Measurements from ENCODE around the gene CNTROB.
"Not testable (repeated sequence)": the region's sequence is repeated elsewhere in the genome, so short reads cannot be mapped to it uniquely, and the experiment has no call there.

Gene CNTROB

GRCh38 chr17:7944326-7944725, 12.3 kb downstream of the CNTROB start:
- Histone ChIP-seq H3K27me3 (ENCODE audit: low read depth) (no peaks in the 10 kb centered on the region), H3K4me1 (no peaks in the 10 kb centered on the region), H3K4me3 (no peak overlapping the region), H3K9me3 (no peaks in the 10 kb centered on the region), H3K36me3 (replicated peaks) (peaks cover 78% of the 10 kb centered on the region)
- DNase-seq (ENCODE audit: low spot score in 2 of 2): no peak
- in situ Hi-C loops (cut with MboI; ENCODE audit: low sequenced_read_pairs): no loop called here

DNA sequence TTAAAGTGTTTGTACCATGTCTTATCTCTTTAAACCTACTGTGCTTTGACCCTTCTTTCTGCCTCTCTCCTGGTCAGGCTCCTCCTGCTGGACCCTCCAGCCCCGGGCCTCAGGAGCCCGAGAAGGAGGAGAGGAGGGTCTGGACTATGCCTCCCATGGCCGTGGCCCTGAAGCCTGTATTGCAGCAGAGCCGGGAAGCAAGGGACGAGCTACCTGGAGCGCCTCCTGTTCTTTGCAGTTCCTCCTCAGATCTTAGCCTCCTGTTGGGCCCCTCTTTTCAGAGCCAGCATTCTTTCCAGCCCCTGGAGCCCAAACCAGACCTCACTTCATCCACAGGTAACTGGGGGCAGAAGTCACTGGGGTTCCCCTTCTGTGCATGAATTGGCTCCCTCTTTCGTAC, 13.6 kb downstream of the CNTROB start:
- H3K27me3 ChIP-seq (ENCODE audit: low read depth): no peaks in the 10 kb centered on the region
- H3K9me3 ChIP-seq: no peaks in the 10 kb centered on the region
- peaks cover 75% of the 10 kb centered on the region for H3K36me3 ChIP-seq (replicated peaks)
- in situ Hi-C loops (cut with MboI; ENCODE audit: low sequenced_read_pairs): no loop called here
- no peak overlapping the region for H3K4me3 ChIP-seq
- DNase-seq (ENCODE audit: low spot score in 2 of 2): no peak
- no peaks in the 10 kb centered on the region for H3K4me1 ChIP-seq

DNA sequence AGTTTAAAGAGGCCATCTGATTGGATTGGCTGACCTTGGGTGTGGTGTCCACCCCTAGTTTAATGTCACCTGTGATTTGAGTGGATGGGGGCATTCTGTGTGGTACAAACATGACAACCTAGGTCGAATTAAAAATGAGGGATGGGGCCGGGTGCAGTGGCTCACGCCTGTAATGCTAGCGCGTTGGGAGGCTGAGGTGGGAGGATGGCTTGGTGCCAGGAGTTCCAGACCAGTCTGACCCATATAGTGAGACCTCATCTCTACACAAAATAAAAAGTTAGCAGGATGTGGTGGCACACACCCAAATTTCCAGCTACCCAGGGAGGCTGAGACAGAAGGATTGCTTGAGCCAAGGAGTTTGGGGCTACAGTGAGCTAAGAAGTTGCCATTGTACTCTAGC, 14.4 kb downstream of the CNTROB start:
- H3K4me1 ChIP-seq: no peaks in the 10 kb centered on the region
- no peak for DNase-seq (ENCODE audit: low spot score in 2 of 2)
- no peak overlapping the region for H3K4me3 ChIP-seq
- no peaks in the 10 kb centered on the region for H3K27me3 ChIP-seq (ENCODE audit: low read depth)
- H3K9me3 ChIP-seq: no peaks in the 10 kb centered on the region
- in situ Hi-C loops (cut with MboI; ENCODE audit: low sequenced_read_pairs): no loop called here
- H3K36me3 ChIP-seq (replicated peaks): peaks cover 70% of the 10 kb centered on the region

DNA sequence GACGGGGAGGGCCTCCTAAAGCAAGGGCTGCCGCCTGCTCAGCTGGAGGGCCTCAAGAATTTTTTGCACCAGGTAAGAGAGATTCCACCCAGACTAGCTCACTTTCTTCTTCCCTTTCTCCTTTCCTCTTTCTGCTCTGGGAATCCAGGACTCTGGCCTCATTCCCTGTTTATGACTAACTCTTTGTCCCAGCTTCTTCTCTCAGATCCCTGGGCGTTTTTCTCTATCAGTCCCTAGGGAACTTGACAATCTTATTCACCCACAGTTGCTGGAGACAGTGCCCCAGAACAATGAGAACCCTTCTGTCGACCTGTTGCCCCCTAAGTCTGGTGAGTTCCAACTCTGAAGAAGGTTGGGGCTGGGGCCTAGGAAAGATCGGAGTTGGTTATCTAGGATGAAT, 15.6 kb downstream of the CNTROB start:
- DNase-seq (ENCODE audit: low spot score in 2 of 2): no peak
- Histone ChIP-seq H3K9me3 (no peaks in the 10 kb centered on the region), H3K36me3 (replicated peaks) (peaks cover 67% of the 10 kb centered on the region), H3K4me1 (no peaks in the 10 kb centered on the region), H3K27me3 (ENCODE audit: low read depth) (no peaks in the 10 kb centered on the region), H3K4me3 (no peak overlapping the region)
- in situ Hi-C loops (cut with MboI; ENCODE audit: low sequenced_read_pairs): no loop called here

- no peaks in the 10 kb centered on the region for H3K9me3 ChIP-seq
- no peaks in the 10 kb centered on the region for H3K27me3 ChIP-seq (ENCODE audit: low read depth)
- no peak for DNase-seq (ENCODE audit: low spot score in 2 of 2)
- no peak overlapping the region for H3K4me3 ChIP-seq
- H3K4me1 ChIP-seq: no peaks in the 10 kb centered on the region
- in situ Hi-C loops (cut with MboI; ENCODE audit: low sequenced_read_pairs): no loop called here
- H3K36me3 ChIP-seq (replicated peaks): peaks cover 41% of the 10 kb centered on the region
Observed at GRCh38 chr17:7950578-7950977, 18.6 kb downstream of the CNTROB start.

GRCh38 chr17:7951143-7951792, 19.3 kb downstream of the CNTROB start:
- H3K4me1 ChIP-seq: no peaks in the 10 kb centered on the region
- H3K27me3 ChIP-seq (ENCODE audit: low read depth): no peaks in the 10 kb centered on the region
- no peak overlapping the region for H3K4me3 ChIP-seq
- H3K9me3 ChIP-seq: no peaks in the 10 kb centered on the region
- H3K36me3 ChIP-seq (replicated peaks): peaks cover 34% of the 10 kb centered on the region
- in situ Hi-C loops (cut with MboI; ENCODE audit: low sequenced_read_pairs): no loop called here
- no peak for DNase-seq (ENCODE audit: low spot score in 2 of 2)

- H3K9me3 ChIP-seq; H3K4me1 ChIP-seq; in situ Hi-C loops (cut with MboI; ENCODE audit: low sequenced_read_pairs); H3K27me3 ChIP-seq (ENCODE audit: low read depth); H3K4me3 ChIP-seq; DNase-seq (ENCODE audit: low spot score in 2 of 2): not testable (repeated sequence)
- H3K36me3 ChIP-seq (replicated peaks): peaks cover 20% of the 10 kb centered on the region
Observed at GRCh38 chr17:7953266-7953665, 21.3 kb downstream of the CNTROB start.

DNA sequence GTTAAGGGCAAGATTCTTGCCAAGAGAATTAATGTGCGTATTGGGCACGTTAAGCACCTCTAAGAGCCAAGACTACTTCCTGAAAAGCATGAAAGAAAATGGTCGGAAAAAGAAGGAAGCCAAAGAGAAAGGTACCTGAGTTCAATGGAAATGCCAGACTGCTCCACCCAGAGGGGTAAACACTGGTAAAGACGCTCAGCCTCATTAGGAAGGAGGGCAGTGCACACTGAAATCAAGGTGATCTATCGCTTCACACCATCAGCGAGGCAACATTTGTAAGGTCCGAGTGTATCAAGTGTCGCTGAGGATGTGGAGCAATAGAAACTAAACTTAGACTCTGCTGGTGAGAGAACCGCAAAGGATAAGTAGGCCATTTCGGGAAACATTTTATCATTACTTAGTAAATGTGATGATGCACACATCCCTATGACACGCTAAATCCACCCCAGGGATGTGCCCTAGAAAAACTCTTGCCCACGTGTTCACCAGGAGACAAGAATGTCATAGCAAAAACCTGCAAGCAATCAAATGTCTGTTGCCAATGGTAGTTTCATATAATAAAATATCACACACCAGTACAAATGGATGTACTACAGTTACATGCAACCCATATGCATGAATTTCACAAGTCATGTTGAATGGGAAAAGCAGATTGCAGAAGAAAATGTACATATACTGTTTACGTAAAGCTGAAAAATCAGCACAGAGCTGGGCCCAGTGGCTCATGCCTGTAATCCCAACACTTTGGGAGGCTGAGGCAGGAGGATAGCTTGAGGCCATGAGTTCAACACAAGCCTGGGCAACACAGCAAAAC, 23.6 kb downstream of the CNTROB start:
- in situ Hi-C loops (cut with MboI; ENCODE audit: low sequenced_read_pairs): no loop called here
- Histone ChIP-seq H3K4me3 (no peak overlapping the region), H3K27me3 (ENCODE audit: low read depth) (no peaks in the 10 kb centered on the region), H3K4me1 (no peaks in the 10 kb centered on the region), H3K9me3 (no peaks in the 10 kb centered on the region), H3K36me3 (replicated peaks) (no peaks in the 10 kb centered on the region; the same call in 1 of the 2 replicates)
- no peak for DNase-seq (ENCODE audit: low spot score in 2 of 2)

DNA sequence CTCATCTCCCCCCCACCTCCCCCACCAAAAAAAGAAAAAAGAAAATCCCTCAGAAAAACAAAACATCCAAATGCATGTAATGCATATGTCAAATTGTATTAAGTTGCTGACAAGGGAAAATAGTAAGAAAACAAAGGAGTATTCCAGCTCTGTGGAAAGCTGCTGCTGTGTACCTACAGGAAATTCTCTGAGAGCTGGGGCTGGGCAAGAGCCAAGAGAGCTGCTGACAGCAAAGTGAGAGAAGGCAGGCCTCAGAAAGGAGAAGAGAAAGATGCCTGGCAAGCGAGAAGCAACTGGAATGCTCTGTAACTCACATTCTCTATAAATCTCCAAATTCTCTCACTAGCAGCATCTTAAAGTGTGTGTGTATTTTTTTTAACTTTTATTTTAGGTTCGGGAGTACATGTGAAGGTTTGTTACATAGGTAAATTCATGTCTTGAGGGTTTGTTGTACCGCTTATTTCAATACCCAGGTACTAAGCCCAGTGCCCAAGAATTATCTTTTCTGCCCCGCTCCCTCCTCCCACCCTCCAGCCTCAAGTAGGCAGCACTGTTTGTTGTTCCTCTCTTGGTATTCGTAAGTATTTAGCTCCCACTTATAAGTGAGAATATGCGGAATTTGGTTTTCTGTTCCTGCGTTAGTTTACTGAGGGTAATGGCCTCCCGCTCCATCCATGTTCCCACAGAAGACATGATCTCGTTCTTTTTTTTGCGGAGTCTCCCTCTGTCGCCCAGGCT, 24.4 kb downstream of the CNTROB start:
- no peak for DNase-seq (ENCODE audit: low spot score in 2 of 2)
- H3K4me1 ChIP-seq: no peaks in the 10 kb centered on the region
- in situ Hi-C loops (cut with MboI; ENCODE audit: low sequenced_read_pairs): no loop called here

GRCh38 chr17:7959503-7960253, 27.7 kb downstream of the CNTROB start:
- no peaks in the 10 kb centered on the region for H3K9me3 ChIP-seq
- peaks cover 6% of the 10 kb centered on the region for H3K4me1 ChIP-seq
- no peak for DNase-seq (ENCODE audit: low spot score in 2 of 2)
- H3K27me3 ChIP-seq (ENCODE audit: low read depth): no peaks in the 10 kb centered on the region
- in situ Hi-C loops (cut with MboI; ENCODE audit: low sequenced_read_pairs): no loop called here
- H3K36me3 ChIP-seq (replicated peaks): no peaks in the 10 kb centered on the region
- H3K4me3 ChIP-seq: no peak overlapping the region

More for the DNA sequence above, 24.4 kb downstream of the CNTROB start:
- no peak overlapping the region for H3K4me3 ChIP-seq
- H3K9me3 ChIP-seq: no peaks in the 10 kb centered on the region
- H3K27me3 ChIP-seq (ENCODE audit: low read depth): no peaks in the 10 kb centered on the region
- H3K36me3 ChIP-seq (replicated peaks): no peaks in the 10 kb centered on the region

- in situ Hi-C loops (cut with MboI; ENCODE audit: low sequenced_read_pairs): no loop called here
Observed at GRCh38 chr17:7961421-7961820, 29.4 kb downstream of the CNTROB start.

GRCh38 chr17:7967751-7968150, 35.7 kb downstream of the CNTROB start:
- H3K4me3 ChIP-seq: no peak overlapping the region
- H3K9me3 ChIP-seq: no peaks in the 10 kb centered on the region
- no peaks in the 10 kb centered on the region for H3K36me3 ChIP-seq (replicated peaks)
- in situ Hi-C loops (cut with MboI; ENCODE audit: low sequenced_read_pairs): no loop called here
- H3K27me3 ChIP-seq (ENCODE audit: low read depth): no peaks in the 10 kb centered on the region; the same call in 1 of the 2 replicates
- no peak for DNase-seq (ENCODE audit: low spot score in 2 of 2)
- H3K4me1 ChIP-seq: peaks cover 8% of the 10 kb centered on the region

More at GRCh38 chr17:7961421-7961820, 29.4 kb downstream of the CNTROB start:
- no peak overlapping the region for H3K4me3 ChIP-seq
- H3K36me3 ChIP-seq (replicated peaks): no peaks in the 10 kb centered on the region
- peaks cover 14% of the 10 kb centered on the region for H3K4me1 ChIP-seq
- no peaks in the 10 kb centered on the region for H3K9me3 ChIP-seq
- no peak for DNase-seq (ENCODE audit: low spot score in 2 of 2)
- no peaks in the 10 kb centered on the region for H3K27me3 ChIP-seq (ENCODE audit: low read depth)

- no peaks in the 10 kb centered on the region; the same call in 1 of the 2 replicates for H3K27me3 ChIP-seq (ENCODE audit: low read depth)
- no peaks in the 10 kb centered on the region; the same call in 1 of the 2 replicates for H3K9me3 ChIP-seq
- no peaks in the 10 kb centered on the region for H3K36me3 ChIP-seq (replicated peaks)
- no peak overlapping the region for H3K4me3 ChIP-seq
- peaks cover 8% of the 10 kb centered on the region for H3K4me1 ChIP-seq
- DNase-seq (ENCODE audit: low spot score in 2 of 2): no peak
- in situ Hi-C loops (cut with MboI; ENCODE audit: low sequenced_read_pairs): no loop called here
Observed at GRCh38 chr17:7969433-7969832, 37.4 kb downstream of the CNTROB start.
